ENCODE data around the gene UGT8. TPM values are rescaled to one million over a fixed set of nuclear protein-coding genes. Genes with fewer than 3 reads are reported as not detected.

Gene UGT8
- total and polyA plus RNA-seq, 2 donors from 2014 or later = 20.0 to 42.2 TPM

DNA sequence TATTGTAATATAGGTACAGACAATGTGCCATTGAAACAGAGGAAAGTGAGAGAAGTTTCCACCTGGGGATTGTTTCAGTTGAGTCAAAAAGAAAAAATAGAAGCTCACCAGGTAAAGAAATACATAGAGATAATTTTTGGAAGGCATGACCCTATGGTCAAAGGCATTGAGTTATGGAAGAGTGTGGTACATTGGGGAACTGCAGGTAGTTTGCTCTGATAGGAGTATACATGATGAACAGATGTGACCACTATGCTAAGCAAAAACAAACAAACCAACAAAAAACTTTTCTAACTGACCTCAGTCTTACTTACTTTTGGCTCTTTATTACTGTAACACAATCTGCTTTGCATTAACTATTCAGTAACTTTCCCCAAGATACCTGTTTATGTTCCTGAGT lies 85.9 kb downstream of the UGT8 start:
- no peak overlapping the region for H3K27ac ChIP-seq (ENCODE audit: low read depth in 2 of 2, low read length in 2 of 2)
- H3K4me3 ChIP-seq (ENCODE audit: low read length in 3 of 3) = no peak overlapping the region
- intact Hi-C loops (cut with DNase I) = no loop called here
- FAIRE-seq (no peak), DNase-seq (no peak)
- no peaks in the 10 kb centered on the region for H3K27me3 ChIP-seq (ENCODE audit: control insufficient read depth, insufficient read depth, low read length)
- H3K36me3 ChIP-seq (ENCODE audit: control insufficient read depth in 2 of 3, insufficient read depth in 3 of 3, low read length in 3 of 3) = no peaks in the 10 kb centered on the region
- TF ChIP-seq, protein P1, sequence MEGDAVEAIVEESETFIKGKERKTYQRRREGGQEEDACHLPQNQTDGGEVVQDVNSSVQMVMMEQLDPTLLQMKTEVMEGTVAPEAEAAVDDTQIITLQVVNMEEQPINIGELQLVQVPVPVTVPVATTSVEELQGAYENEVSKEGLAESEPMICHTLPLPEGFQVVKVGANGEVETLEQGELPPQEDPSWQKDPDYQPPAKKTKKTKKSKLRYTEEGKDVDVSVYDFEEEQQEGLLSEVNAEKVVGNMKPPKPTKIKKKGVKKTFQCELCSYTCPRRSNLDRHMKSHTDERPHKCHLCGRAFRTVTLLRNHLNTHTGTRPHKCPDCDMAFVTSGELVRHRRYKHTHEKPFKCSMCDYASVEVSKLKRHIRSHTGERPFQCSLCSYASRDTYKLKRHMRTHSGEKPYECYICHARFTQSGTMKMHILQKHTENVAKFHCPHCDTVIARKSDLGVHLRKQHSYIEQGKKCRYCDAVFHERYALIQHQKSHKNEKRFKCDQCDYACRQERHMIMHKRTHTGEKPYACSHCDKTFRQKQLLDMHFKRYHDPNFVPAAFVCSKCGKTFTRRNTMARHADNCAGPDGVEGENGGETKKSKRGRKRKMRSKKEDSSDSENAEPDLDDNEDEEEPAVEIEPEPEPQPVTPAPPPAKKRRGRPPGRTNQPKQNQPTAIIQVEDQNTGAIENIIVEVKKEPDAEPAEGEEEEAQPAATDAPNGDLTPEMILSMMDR (IDR thresholded peaks at IDR 0.05; ENCODE audit: borderline replicate concordance, extremely low read depth, insufficient read depth) = no peak
- H3K9me3 ChIP-seq (ENCODE audit: control insufficient read depth in 2 of 3, insufficient read depth in 1 of 3, low read length in 3 of 3) = no peaks in the 10 kb centered on the region
- no peaks in the 10 kb centered on the region for H3K4me1 ChIP-seq (ENCODE audit: control insufficient read depth in 2 of 3, insufficient read depth in 2 of 3, low read depth in 1 of 3, low read length in 3 of 3)
- H3K9ac ChIP-seq (ENCODE audit: low read length in 3 of 3) = no peak overlapping the region

DNA sequence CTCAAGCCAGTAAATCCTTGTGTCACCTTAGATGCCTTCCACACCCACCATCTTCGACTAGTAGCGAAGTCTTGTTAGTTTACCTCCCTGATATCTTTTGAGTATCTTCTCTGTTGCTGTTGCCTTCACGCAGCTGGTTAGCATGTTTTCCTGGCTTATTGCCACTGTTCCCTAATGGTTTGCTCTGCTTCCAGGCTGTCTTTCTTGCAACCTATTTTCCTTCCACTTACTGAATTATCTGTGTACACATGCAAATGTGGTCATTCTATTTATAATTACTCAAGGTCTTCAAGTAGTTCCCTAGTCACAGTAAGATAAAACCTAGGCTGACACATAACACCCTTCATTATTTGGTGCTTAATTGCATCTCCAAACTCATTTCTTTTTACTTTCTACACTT lies 89.5 kb downstream of the UGT8 start:
- intact Hi-C loops (cut with DNase I) = no loop called here
- H3K27ac ChIP-seq (ENCODE audit: low read depth in 2 of 2, low read length in 2 of 2) = no peak overlapping the region

DNA sequence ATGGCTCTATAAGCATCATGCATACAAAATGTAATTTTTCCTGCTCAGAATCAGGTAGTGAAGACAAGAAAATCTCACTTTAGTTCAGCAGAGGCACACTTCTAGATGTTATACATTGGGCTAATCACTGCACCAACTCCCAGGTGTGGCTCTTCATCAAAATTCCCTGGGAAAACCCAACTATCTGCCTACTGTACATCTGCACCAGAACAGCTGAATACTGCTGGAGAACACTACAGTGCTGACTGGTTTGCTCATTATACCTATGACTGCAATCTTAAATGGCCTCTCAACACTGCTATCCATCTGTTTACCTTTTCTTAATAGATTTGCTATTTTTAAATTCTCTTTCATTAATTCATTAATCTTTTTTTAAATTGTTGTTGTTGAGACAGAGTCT lies 92.0 kb downstream of the UGT8 start:
- TF ChIP-seq, protein P1 (IDR thresholded peaks at IDR 0.05; ENCODE audit: borderline replicate concordance, extremely low read depth, insufficient read depth) = no peak
- DNase-seq (no peak), FAIRE-seq (no peak)
- Histone ChIP-seq H3K27ac (ENCODE audit: low read depth in 2 of 2, low read length in 2 of 2) (no peak overlapping the region), H3K4me3 (ENCODE audit: low read length in 3 of 3) (no peak overlapping the region), H3K4me1 (ENCODE audit: control insufficient read depth in 2 of 3, insufficient read depth in 2 of 3, low read depth in 1 of 3, low read length in 3 of 3) (no peaks in the 10 kb centered on the region), H3K9ac (ENCODE audit: low read length in 3 of 3) (no peak overlapping the region), H3K9me3 (ENCODE audit: control insufficient read depth in 2 of 3, insufficient read depth in 1 of 3, low read length in 3 of 3) (no peaks in the 10 kb centered on the region), H3K27me3 (ENCODE audit: control insufficient read depth, insufficient read depth, low read length) (no peaks in the 10 kb centered on the region), H3K36me3 (ENCODE audit: control insufficient read depth in 2 of 3, insufficient read depth in 3 of 3, low read length in 3 of 3) (no peaks in the 10 kb centered on the region)
- intact Hi-C loops (cut with DNase I) = loop anchor here (10.0 kb wide), 1 partner anchor 306 kb away; no protein-coding TSS in a partner anchor

More for the DNA sequence above, 89.5 kb downstream of the UGT8 start:
- Histone ChIP-seq H3K36me3 (ENCODE audit: control insufficient read depth in 2 of 3, insufficient read depth in 3 of 3, low read length in 3 of 3) (no peaks in the 10 kb centered on the region), H3K4me3 (ENCODE audit: low read length in 3 of 3) (no peak overlapping the region), H3K4me1 (ENCODE audit: control insufficient read depth in 2 of 3, insufficient read depth in 2 of 3, low read depth in 1 of 3, low read length in 3 of 3) (no peaks in the 10 kb centered on the region), H3K9me3 (ENCODE audit: control insufficient read depth in 2 of 3, insufficient read depth in 1 of 3, low read length in 3 of 3) (no peaks in the 10 kb centered on the region), H3K9ac (ENCODE audit: low read length in 3 of 3) (no peak overlapping the region), H3K27me3 (ENCODE audit: control insufficient read depth, insufficient read depth, low read length) (no peaks in the 10 kb centered on the region)
- TF ChIP-seq, protein P1 (IDR thresholded peaks at IDR 0.05; ENCODE audit: borderline replicate concordance, extremely low read depth, insufficient read depth) = no peak
- DNase-seq (no peak), FAIRE-seq (no peak)

- H3K27ac ChIP-seq (ENCODE audit: low read depth in 2 of 2, low read length in 2 of 2) = no peak overlapping the region
- no peak overlapping the region for H3K4me3 ChIP-seq (ENCODE audit: low read length in 3 of 3)
- H3K9ac ChIP-seq (ENCODE audit: low read length in 3 of 3) = no peak overlapping the region
- no peaks in the 10 kb centered on the region for H3K36me3 ChIP-seq (ENCODE audit: control insufficient read depth in 2 of 3, insufficient read depth in 3 of 3, low read length in 3 of 3)
- intact Hi-C loops (cut with DNase I) = loop anchor here (10.0 kb wide), 1 partner anchor 307 kb away; no protein-coding TSS in a partner anchor
- DNase-seq (no peak), FAIRE-seq (no peak)
- H3K9me3 ChIP-seq (ENCODE audit: control insufficient read depth in 2 of 3, insufficient read depth in 1 of 3, low read length in 3 of 3) = no peaks in the 10 kb centered on the region
- TF ChIP-seq, protein P1 (IDR thresholded peaks at IDR 0.05; ENCODE audit: borderline replicate concordance, extremely low read depth, insufficient read depth) = no peak
- no peaks in the 10 kb centered on the region for H3K27me3 ChIP-seq (ENCODE audit: control insufficient read depth, insufficient read depth, low read length)
- no peaks in the 10 kb centered on the region for H3K4me1 ChIP-seq (ENCODE audit: control insufficient read depth in 2 of 3, insufficient read depth in 2 of 3, low read depth in 1 of 3, low read length in 3 of 3)
Observed at GRCh38 chr4:114691865-114692264, 93.3 kb downstream of the UGT8 start.

All from kidney (tissue), 14 donors.